HG03095 (cell line): ENCODE results near the gene INF2.
"Not testable (repeated sequence)": the region's sequence is repeated elsewhere in the genome, so short reads cannot be mapped to it uniquely, and the experiment has no call there.

Experiments used
- ATAC-seq: cut with Tn5 transposase; IDR thresholded peaks from one replicate; pipeline ENCODE4 v1.9.1; 2021; ENCODE audit warnings: moderate library complexity; ENCODE audit not compliant: unreplicated experiment

Gene INF2

GRCh38 chr14:104717646-104718045 is 28.2 kb downstream of the INF2 start:
- no peak for ATAC-seq

- ATAC-seq, result no peak
Measured at GRCh38 chr14:104718147-104718546, 28.7 kb downstream of the INF2 start.

DNA sequence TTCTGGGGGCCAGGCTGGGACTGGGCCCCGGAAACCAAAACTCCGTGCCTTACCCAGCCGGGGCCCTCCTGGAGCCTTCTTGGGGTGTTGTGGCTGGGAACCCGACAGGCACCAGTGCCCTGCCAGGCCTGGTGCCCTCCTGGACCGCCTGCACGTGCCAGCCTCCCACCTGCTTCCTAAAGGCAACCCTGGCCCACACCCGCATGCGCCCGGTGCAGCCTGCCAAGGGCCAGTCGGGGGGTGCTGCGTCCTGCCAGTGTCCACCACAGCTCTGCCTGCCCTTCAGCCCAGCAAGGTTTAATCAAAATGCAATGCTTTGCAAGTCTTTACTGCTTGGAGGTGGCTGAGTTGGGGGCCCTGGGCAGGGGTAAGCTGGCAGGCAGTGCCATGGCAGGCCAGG is 29.5 kb downstream of the INF2 start:
- ATAC-seq, result no peak

- ATAC-seq, result no peak
Measured at GRCh38 chr14:104719343-104719742, 29.9 kb downstream of the INF2 start.

GRCh38 chr14:104721505-104722431 is 32.4 kb downstream of the INF2 start:
- no peak for ATAC-seq

DNA sequence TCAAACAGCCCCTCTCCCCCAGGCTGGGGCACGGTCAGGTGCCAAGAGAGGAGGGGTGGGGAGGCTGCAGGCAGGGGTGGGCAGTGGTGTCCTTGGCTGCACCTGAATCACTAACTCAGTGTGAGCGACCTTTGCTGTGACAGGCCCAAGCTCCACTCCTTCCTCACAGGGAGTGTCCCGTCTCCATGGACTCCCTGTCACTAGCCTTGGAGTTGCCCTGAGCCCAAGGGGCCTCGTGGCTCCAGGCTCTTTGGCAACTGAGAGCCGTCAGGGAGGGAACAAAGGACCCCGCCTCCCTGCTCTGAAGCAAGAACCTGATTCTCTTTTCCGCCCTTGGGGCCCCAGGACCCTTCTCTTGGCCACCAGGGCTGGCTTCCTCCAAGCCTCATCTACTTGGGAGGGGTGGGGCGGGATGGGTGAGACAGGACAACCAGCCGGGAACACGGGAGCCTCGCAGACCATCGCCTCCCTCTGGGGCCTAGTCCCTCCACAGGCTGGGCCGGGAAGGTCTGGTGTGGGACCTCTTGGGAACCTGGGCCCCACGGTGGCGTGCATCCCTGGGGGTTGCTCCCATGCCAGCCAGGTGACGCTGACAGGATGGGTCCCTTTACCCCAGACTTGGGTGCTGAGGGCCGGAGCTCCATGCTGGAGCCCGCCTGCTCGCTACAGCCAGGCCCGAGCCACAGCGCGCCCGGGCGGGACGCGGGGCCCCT is 33.7 kb downstream of the INF2 start:
- ATAC-seq, result no peak

DNA sequence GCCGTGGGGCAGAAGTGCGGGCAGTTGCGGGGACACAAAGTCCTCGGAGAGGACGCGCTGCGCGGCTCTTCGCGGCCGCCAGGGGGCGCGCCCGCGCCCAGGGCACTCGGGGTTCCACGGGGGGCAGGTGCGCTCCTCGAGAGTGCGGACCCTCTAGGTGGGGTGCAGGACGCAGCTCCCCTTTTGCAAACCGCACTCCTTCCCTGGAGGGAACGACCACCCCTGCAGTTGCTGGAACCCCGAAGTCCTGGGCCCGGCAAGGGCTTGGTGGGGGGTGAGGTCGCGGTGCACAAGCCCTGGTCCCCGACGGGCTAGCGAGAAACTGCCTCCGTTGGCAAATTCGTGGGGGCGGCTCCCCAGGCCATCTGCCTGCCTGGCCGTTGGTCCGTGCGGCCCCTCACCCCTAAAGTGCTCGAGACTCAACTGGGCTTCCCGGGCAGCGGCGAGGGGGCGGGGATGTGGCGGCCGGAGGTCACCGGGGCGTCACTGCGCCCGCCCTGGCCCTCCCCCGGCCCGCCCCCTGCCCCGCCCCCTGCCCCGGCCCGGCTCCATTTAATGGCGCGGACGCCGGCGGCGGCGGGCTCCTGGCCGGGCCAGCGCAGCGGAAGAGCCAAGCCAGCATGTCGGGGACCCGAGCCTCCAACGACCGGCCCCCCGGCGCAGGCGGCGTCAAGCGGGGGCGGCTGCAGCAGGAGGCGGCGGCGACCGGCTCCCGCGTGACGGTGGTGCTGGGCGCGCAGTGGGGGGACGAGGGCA is 34.4 kb downstream of the INF2 start, which contains the start of gene ADSS1:
Gene ADSS1 (plus strand): TSS at position 579 of the 756 bp plus-strand sequence. CDS start 42 bp downstream, at position 621.
- ATAC-seq, result peak; percentile 46

DNA sequence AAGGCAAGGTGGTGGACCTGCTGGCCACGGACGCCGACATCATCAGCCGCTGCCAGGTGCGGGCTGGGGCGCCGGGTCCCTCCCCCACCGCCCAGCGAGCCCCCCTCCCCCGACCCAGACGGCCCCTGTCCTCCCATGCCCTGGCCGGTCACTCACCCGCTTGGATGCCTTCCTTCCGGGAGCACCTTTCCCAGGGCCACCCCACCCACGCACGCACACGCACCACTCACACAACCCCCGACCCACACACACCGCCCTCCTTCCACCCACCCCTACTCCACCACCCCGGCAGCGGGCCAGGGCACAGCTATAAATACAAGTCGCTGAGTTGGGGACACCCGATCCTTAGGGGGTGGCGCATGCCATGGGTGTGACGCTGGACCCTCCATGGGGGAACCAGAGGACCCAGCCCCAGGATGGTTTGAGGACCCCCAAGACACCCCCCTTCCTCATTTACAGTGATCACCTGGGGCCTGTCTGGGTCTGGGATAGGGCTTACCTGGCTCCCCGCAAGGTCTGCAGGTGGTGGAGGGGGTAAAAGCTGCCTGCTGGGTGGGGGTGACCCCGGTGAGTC is 35.1 kb downstream of the INF2 start:
- ATAC-seq, result no peak

DNA sequence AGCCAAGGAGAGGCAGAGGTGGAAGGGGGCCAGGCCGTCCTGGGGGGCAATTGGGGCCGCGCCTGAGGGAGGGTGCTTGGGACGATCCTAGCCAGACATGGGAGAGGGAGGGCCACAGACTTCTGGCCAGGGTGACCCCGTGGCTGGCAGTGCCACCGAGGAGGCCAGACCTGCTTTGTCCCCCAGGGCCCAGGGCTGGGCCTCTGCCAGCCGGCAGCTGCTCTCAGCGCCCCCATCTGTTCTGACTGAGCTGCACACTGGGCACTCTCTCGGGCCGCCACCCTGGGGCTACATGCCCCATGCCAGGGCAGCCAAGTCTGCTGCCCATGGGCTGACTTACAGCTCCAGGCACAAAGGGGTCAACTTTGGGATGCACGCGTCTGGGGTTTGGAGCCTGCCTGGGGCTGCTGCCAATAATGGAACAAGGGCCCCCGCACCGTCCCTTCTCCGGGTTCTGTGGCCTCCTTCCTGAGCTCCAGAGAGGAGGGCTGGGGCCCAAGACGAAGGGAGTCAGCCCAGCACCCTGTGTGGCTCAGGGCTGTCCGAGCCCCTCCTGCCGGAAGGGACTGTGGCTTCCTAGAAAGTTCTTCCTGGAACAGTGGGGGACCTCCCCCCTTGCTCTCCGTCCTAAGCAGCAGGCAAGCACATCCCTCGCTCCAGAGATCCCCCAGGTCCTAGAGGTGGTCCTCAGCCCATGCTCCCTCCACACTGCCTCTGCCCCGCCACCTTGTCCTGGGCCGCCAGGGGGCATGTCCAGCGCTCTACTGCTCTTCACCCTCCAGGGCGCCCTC is 35.8 kb downstream of the INF2 start:
- ATAC-seq, result no peak

DNA sequence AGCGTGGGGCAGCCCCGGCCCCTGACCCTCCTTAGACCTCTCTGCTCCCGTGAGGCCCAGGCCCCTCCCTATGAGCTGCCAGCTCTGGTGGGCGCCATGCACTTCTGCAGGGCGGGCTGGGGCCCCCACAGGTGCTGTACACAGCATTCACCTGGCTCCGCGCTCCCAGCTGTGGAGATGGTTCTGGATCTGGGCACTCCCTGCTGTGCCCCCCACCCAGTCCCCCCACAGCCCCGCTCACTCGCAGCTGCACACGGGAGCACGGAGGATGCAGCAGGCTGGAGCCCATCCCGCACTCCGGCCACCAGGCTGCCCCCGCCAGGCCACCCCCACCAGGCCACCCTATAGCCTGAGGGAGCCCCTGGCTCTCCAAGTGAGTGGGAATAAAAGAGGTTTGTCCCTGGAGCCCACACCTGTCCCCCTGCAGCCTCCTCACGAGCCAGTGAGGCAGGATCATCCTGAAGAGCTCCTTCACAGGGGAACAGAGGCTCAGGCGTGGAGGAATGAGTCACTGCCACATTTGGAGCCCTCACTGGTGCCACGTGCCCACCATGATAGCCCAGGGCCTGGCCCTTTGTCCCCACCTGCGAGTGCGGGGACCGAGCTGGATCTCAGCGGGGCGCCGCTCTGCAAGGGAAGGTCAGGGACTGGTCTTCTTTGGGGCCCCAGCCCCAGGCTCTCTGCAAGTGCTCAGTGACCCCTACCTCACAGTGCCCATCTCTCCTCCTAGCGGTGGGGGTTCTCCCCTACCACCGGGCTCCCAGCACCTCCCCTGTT is 36.5 kb downstream of the INF2 start:
- no peak for ATAC-seq

GRCh38 chr14:104726600-104727451 is 37.4 kb downstream of the INF2 start:
- no peak for ATAC-seq

GRCh38 chr14:104728631-104729030 is 39.2 kb downstream of the INF2 start:
- no peak for ATAC-seq

DNA sequence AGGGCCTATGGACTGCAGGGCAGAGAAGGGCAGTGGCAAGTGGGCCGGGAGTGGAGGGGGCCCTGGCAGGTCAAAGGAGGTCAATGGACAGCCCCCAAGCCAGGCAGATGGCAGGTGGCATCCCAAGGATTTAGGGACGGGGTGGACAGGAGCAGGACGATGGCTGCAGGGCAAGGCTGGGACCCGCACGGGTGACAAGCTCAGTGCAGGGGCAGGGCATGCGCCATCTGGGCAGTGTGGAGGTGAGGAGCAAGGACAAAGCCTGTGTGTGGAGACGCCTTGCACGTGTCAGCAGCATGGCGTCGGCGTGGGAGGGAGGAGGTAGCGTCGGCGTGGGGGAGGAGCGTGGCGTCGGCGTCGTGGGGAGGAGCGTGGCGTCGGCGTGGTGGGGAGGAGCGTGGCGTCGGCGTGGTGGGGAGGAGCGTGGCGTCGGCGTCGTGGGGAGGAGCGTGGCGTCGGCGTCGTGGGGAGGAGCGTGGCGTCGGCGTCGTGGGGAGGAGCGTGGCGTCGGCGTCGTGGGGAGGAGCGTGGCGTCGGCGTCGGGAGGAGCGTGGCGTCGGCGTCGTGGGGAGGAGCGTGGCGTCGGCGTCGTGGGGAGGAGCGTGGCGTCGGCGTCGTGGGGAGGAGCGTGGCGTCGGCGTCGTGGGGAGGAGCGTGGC is 39.9 kb downstream of the INF2 start:
- ATAC-seq, result not testable (repeated sequence)

GRCh38 chr14:104729835-104730181 is 40.4 kb downstream of the INF2 start:
- no peak for ATAC-seq

- ATAC-seq, result no peak
Measured at GRCh38 chr14:104730487-104730886, 41.1 kb downstream of the INF2 start.

DNA sequence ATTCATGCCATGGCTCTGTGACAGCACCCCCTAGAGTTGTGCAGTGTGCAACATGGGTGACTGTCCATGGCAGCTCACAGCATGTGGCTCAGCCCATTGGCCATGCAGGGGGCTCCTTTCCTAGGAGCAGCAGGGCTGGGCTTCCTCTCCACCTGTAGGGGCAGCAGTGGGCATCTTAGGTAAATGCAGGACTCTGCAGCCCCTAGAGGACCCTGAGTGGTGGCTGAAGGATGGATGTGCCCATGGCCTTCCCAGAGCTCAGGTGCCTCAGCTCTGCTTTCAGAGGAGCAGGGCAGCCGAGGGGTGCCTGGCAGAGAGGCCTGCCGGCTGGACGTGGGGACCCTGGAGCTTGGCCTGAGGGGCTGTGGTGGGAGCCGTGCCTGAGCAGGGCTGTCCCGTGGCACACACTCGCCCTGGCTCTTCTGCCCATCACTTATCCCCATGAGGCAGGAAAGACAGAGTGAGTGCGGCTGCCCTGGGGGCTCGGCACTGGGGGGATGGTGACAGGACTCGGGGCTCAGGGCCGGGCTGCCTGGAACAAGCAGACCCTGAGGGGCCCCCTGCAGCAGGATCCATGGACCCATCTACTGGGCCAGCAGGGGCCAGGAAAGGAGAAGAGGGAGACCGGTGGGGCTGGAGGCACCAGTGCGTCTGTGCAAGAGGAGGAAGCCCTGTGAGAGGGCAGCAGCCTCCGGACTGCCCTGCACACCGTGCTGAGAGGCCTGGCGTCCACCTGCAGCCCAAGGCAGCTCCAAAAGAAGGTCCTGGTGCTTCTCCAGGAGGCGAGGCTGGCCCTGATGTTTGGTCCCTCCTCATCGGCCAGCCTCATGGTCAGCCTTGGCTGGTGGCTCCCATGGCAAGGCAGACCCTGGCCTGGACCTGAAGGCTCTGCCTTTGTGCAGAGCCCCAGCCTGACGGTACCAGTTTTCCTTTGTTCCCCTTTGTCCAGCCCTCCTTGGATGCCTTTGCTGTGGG is 42.2 kb downstream of the INF2 start:
- no peak for ATAC-seq

GRCh38 chr14:104732355-104732804 is 43.0 kb downstream of the INF2 start:
- no peak for ATAC-seq
